Endothelial cell (in vitro differentiated cells): ENCODE data around the gene MAPK11. TPM values are rescaled to one million over a fixed set of nuclear protein-coding genes. Genes with fewer than 3 reads are reported as not detected.

ENCODE experiments used
- DNase-seq: peaks from one replicate; pipeline ENCODE4 v3.0.0; 2021; ENCODE audit warnings: low spot score
- H3K27ac Mint-ChIP-seq: one replicate; pipeline ENCODE4 v1.8.0; 2021; ENCODE audit warnings: mixed read lengths, inconsistent platforms; ENCODE audit not compliant: unreplicated experiment
- H3K27me3 Mint-ChIP-seq: one replicate; pipeline ENCODE4 v1.8.0; 2021; ENCODE audit warnings: mild to moderate bottlenecking, moderate library complexity, mixed read lengths, inconsistent platforms; ENCODE audit not compliant: unreplicated experiment
- H3K36me3 Mint-ChIP-seq: one replicate; pipeline ENCODE4 v1.8.0; 2021; ENCODE audit warnings: mild to moderate bottlenecking, low read depth, mixed read lengths, inconsistent platforms; ENCODE audit not compliant: unreplicated experiment
- H3K4me1 Mint-ChIP-seq: one replicate; pipeline ENCODE4 v1.8.0; 2021; ENCODE audit warnings: mild to moderate bottlenecking, mixed read lengths, inconsistent platforms; ENCODE audit not compliant: unreplicated experiment
- H3K4me3 Mint-ChIP-seq: one replicate; pipeline ENCODE4 v1.8.0; 2021; ENCODE audit warnings: mild to moderate bottlenecking, mixed read lengths, inconsistent platforms; ENCODE audit not compliant: unreplicated experiment
- H3K9me3 Mint-ChIP-seq: one replicate; pipeline ENCODE4 v1.8.0; 2021; ENCODE audit warnings: mixed read lengths, inconsistent platforms; ENCODE audit not compliant: unreplicated experiment
- total RNA-seq: library from RNA; stranded (reverse); fragmentation: NEBNext Ultra II Directional; extraction: Animal tissue kit (Norgen Biotek cat#: 25700); gene quantifications from one replicate; pipeline ENCODE4 v1.2.1, GENCODE V29; 2021; ENCODE audit not compliant: unreplicated experiment
- TF ChIP-seq, protein P1 (sequence below): fragments of 200-600 bp; sonication (generic); IDR thresholded peaks from one replicate; pipeline ENCODE4 v1.5.0; 2021; ENCODE audit warnings: antibody characterized with exemption; ENCODE audit not compliant: unreplicated experiment

Gene MAPK11
- total RNA-seq, 1 donor from 2014 or later: 62.4 TPM

DNA sequence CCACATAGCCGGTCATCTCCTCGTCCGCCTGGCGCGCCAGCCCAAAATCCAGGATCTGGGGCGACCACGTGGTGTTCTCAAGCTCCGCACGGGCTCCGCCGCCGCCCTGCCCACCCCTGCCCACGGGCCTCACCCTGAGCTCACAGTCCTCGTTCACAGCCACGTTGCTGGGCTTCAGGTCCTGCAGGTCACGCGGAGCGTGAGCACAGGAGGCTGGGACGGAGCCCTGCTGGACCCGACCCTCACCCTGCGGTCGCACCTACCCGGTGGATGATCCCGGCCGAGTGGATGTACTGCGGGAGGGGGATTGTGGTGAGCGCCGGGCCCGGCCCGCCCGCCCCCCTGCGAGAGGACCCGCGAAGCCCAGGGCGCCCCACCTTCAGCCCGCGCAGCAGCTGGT, 3.2 kb downstream of the MAPK11 start:
- H3K4me3 Mint-ChIP-seq: no peak overlapping the region
- H3K27me3 Mint-ChIP-seq: peaks cover 12% of the 10 kb centered on the region
- no peak for DNase-seq
- peaks cover 5% of the 10 kb centered on the region for H3K36me3 Mint-ChIP-seq
- H3K27ac Mint-ChIP-seq: no peak overlapping the region
- peaks cover 4% of the 10 kb centered on the region for H3K4me1 Mint-ChIP-seq
- TF ChIP-seq, protein P1, sequence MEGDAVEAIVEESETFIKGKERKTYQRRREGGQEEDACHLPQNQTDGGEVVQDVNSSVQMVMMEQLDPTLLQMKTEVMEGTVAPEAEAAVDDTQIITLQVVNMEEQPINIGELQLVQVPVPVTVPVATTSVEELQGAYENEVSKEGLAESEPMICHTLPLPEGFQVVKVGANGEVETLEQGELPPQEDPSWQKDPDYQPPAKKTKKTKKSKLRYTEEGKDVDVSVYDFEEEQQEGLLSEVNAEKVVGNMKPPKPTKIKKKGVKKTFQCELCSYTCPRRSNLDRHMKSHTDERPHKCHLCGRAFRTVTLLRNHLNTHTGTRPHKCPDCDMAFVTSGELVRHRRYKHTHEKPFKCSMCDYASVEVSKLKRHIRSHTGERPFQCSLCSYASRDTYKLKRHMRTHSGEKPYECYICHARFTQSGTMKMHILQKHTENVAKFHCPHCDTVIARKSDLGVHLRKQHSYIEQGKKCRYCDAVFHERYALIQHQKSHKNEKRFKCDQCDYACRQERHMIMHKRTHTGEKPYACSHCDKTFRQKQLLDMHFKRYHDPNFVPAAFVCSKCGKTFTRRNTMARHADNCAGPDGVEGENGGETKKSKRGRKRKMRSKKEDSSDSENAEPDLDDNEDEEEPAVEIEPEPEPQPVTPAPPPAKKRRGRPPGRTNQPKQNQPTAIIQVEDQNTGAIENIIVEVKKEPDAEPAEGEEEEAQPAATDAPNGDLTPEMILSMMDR: no peak
- no peaks in the 10 kb centered on the region for H3K9me3 Mint-ChIP-seq

DNA sequence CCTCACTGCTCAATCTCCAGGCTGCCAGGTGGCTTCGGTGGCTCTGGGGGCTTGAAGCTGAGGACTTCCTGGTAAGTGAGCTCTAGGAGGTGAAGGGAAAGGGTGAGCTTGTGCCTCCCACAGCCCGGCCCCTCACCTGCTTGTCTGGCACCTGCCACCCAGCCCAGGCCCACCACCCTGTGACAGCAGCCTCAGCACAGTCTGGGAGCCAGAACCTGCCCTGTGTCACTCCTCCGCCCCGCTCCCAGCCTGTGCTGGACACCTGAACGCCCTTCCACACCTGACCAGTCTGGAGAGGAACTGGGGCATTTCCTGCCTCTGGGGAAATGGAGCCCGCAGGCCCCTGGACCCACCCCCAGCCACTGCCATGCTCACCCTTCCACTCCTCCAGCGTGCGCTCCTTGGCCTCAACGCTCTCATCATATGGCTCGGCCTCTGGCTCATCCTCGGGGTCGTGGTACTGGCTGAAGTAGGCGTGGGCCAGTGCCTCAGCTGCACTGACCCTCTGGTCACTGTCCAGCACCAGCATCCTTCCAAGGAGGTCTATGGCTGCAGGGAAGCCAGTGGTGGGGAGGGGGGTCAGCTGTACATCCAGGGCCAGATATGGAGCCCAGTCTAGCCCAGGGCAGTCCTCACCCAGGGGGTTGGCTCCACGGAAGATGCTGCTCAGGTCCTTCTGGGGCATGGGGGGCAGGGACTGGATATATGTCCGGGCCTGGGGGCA, 5.1 kb downstream of the MAPK11 start:
- Mint-ChIP-seq H3K4me1 (peaks cover 4% of the 10 kb centered on the region), H3K27me3 (peaks cover 12% of the 10 kb centered on the region), H3K4me3 (no peak overlapping the region), H3K9me3 (no peaks in the 10 kb centered on the region), H3K27ac (no peak overlapping the region), H3K36me3 (peaks cover 5% of the 10 kb centered on the region)
- DNase-seq: no peak
- TF ChIP-seq, protein P1: no peak

DNA sequence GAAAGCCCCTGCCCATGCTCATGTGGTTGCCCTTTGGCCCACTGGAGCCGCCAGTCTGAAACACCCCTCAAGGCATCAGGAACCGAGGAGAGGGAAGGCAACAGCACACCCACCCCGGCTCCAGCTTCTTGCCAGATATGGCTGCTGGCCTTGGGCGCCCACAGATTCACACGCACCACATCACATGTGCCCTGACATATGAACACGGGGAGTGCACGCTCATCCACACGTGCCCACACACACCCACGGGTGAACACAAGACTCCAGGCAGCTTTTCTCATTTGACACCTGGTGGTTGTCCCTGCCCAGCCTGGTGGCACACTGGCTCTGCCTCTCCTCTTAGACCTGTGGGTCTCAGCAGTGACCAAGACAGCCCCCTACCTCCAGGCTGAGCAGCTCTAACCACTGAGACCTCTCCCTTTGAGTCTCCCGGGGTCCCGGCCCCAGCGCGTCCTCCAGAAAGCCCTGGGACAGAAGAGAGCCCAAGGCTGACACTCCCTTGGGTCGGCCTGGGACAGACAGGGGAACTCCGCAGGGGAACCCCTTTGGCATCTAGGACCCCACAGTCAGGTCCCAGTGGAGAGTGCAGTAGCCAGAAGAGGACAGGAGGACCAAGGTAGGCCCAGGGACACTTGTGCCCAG, 6.0 kb downstream of the MAPK11 start:
- H3K36me3 Mint-ChIP-seq: peaks cover 5% of the 10 kb centered on the region
- H3K4me3 Mint-ChIP-seq: no peak overlapping the region
- H3K27ac Mint-ChIP-seq: no peak overlapping the region
- DNase-seq: no peak
- H3K9me3 Mint-ChIP-seq: no peaks in the 10 kb centered on the region
- H3K4me1 Mint-ChIP-seq: peaks cover 4% of the 10 kb centered on the region
- TF ChIP-seq, protein P1: no peak
- peaks cover 10% of the 10 kb centered on the region for H3K27me3 Mint-ChIP-seq

DNA sequence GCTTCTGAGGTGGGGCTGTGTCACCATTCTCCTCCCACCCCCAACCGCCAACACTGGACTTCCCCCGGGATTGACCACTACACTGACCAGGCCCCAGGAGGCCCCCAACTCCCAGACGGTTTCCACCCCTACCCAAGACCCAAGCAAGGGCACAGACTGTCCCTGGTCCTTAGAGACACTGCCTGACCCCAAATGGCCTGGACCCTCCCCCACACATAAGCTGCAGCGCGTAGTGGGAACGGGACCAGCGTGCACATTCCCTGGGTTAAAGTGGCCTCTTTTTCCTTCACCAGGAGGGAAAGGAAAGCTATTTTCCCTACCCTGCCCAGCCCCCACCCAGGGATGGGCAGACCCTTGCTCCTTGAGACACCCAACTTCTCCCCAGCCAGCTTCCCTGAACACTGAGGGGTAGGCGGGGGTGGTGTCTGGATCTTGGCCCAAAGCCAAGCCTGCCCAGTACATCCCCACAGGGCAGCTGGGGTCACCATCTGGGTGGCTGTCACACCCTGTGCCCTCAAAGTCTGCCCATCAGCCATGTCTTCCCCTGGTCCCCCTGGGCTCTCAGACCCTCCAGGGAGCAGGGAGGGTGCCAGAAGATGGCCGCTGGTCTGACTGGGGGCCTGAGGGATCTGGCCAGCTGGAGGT, 7.1 kb downstream of the MAPK11 start:
- H3K27me3 Mint-ChIP-seq: peaks cover 12% of the 10 kb centered on the region
- peaks cover 4% of the 10 kb centered on the region for H3K4me1 Mint-ChIP-seq
- TF ChIP-seq, protein P1: no peak
- no peaks in the 10 kb centered on the region for H3K9me3 Mint-ChIP-seq
- no peak overlapping the region for H3K27ac Mint-ChIP-seq
- no peak for DNase-seq
- peaks cover 5% of the 10 kb centered on the region for H3K36me3 Mint-ChIP-seq
- H3K4me3 Mint-ChIP-seq: no peak overlapping the region
